Mammary epithelial cell (primary cell): ENCODE measurements around the gene IFNGR1.

Experiments
- CTCF ChIP-seq, 2 donors: IDR thresholded peaks in 1 of 2; conservative IDR thresholded peaks in 1 of 2; 2 replicates each; pipeline ENCODE4 v1.5.1; 2011 to 2012; ENCODE audit warnings: inconsistent platforms in 2 of 2, low read length in 2 of 2, mild to moderate bottlenecking in 2 of 2, control low read depth in 1 of 2, low read depth in 1 of 2; ENCODE audit not compliant: insufficient read depth in 1 of 2; ENCODE audit errors: extremely low read depth in 1 of 2
- EZH2 ChIP-seq: IDR thresholded peaks from 2 replicates; pipeline ENCODE4 v1.6.1; 2012; ENCODE audit warnings: low read length, inconsistent platforms, borderline replicate concordance

- no peak for TF ChIP-seq CTCF (conservative IDR thresholded peaks at IDR 0.05 in 1 of 2, IDR thresholded peaks at IDR 0.05 in 1 of 2; ENCODE audit: extremely low read depth in 1 of 2, insufficient read depth in 1 of 2, low read depth in 1 of 2, low read length in 2 of 2)
- no peak for TF ChIP-seq EZH2
These were observed 42.5 kb downstream of the IFNGR1 start for GRCh38 chr6:137176729-137177128.
